Nephron (organoid): Measurements from ENCODE around the gene DNAH14.
"Not testable (repeated sequence)": the region's sequence is repeated elsewhere in the genome, so short reads cannot be mapped to it uniquely, and the experiment has no call there.

Source experiments
- H3K27ac Mint-ChIP-seq, 3 experiments: 2 replicates each; pipeline ENCODE4 v1.8.0; 2020; ENCODE audit warnings: mixed read lengths in 3 of 3, mild to moderate bottlenecking in 2 of 3, moderate library complexity in 1 of 3
- H3K27me3 Mint-ChIP-seq: 2 replicates; pipeline ENCODE4 v1.8.0; 2021; ENCODE audit warnings: low read depth, mild to moderate bottlenecking, moderate library complexity, mixed read lengths
- H3K36me3 Mint-ChIP-seq: 2 replicates; pipeline ENCODE4 v1.8.0; 2020; ENCODE audit warnings: low read depth, mixed read lengths
- H3K4me1 Mint-ChIP-seq: 2 replicates; pipeline ENCODE4 v1.8.0; 2020; ENCODE audit warnings: mixed read lengths
- H3K4me3 Mint-ChIP-seq, 3 experiments: 2 replicates each; pipeline ENCODE4 v1.8.0; 2020; ENCODE audit warnings: mild to moderate bottlenecking in 3 of 3, mixed read lengths in 3 of 3, moderate library complexity in 2 of 3
- H3K9me3 Mint-ChIP-seq: 2 replicates; pipeline ENCODE4 v1.8.0; 2020; ENCODE audit warnings: mixed read lengths
- CTCF ChIP-seq, 3 experiments: fragments of 200-600 bp; sonication (generic); IDR thresholded peaks; one replicate each; pipeline ENCODE4 v1.5.0; 2021; ENCODE audit warnings: antibody characterized with exemption in 3 of 3; ENCODE audit not compliant: unreplicated experiment in 3 of 3

DNAH14 gene

GRCh38 chr1:225004396-225004795, 74.9 kb downstream of the DNAH14 start:
- H3K9me3 Mint-ChIP-seq: peaks cover 39% of the 10 kb centered on the region
- no peak for TF ChIP-seq CTCF (IDR thresholded peaks at IDR 0.05; ENCODE audit: unreplicated experiment in 3 of 3)
- no peaks in the 10 kb centered on the region for H3K4me1 Mint-ChIP-seq
- H3K27ac Mint-ChIP-seq: no peak overlapping the region
- peaks cover 62% of the 10 kb centered on the region for H3K36me3 Mint-ChIP-seq
- H3K27me3 Mint-ChIP-seq: no peaks in the 10 kb centered on the region
- no peak overlapping the region for H3K4me3 Mint-ChIP-seq

- not testable (repeated sequence) for H3K4me3 Mint-ChIP-seq, H3K27ac Mint-ChIP-seq, H3K27me3 Mint-ChIP-seq, H3K4me1 Mint-ChIP-seq
- H3K36me3 Mint-ChIP-seq: peaks cover 63% of the 10 kb centered on the region
- H3K9me3 Mint-ChIP-seq: peaks cover 44% of the 10 kb centered on the region
Observed at GRCh38 chr1:225006352-225006751, 76.9 kb downstream of the DNAH14 start.

- not testable (repeated sequence) for H3K27me3 Mint-ChIP-seq, H3K27ac Mint-ChIP-seq, H3K4me3 Mint-ChIP-seq, H3K4me1 Mint-ChIP-seq
- H3K36me3 Mint-ChIP-seq: peaks cover 78% of the 10 kb centered on the region
- H3K9me3 Mint-ChIP-seq: peaks cover 54% of the 10 kb centered on the region
Observed at GRCh38 chr1:225008050-225008449, 78.6 kb downstream of the DNAH14 start.

- H3K36me3 Mint-ChIP-seq: peaks cover 39% of the 10 kb centered on the region
- no peak overlapping the region for H3K27ac Mint-ChIP-seq
- H3K4me1 Mint-ChIP-seq: no peaks in the 10 kb centered on the region
- H3K4me3 Mint-ChIP-seq: no peak overlapping the region
- no peaks in the 10 kb centered on the region for H3K27me3 Mint-ChIP-seq
- no peak for TF ChIP-seq CTCF (IDR thresholded peaks at IDR 0.05; ENCODE audit: unreplicated experiment in 3 of 3)
- H3K9me3 Mint-ChIP-seq: peaks cover 47% of the 10 kb centered on the region
Observed at GRCh38 chr1:225021037-225021436, 91.6 kb downstream of the DNAH14 start.

GRCh38 chr1:225026701-225027100, 97.2 kb downstream of the DNAH14 start:
- Mint-ChIP-seq H3K36me3 (peaks cover 28% of the 10 kb centered on the region), H3K27me3 (no peaks in the 10 kb centered on the region), H3K4me3 (no peak overlapping the region), H3K4me1 (no peaks in the 10 kb centered on the region), H3K27ac (no peak overlapping the region), H3K9me3 (peaks cover 28% of the 10 kb centered on the region)
- TF ChIP-seq CTCF (IDR thresholded peaks at IDR 0.05; ENCODE audit: unreplicated experiment in 3 of 3): no peak

- H3K4me3 Mint-ChIP-seq, H3K4me1 Mint-ChIP-seq, H3K27me3 Mint-ChIP-seq, H3K9me3 Mint-ChIP-seq, H3K27ac Mint-ChIP-seq: not testable (repeated sequence)
- peaks cover 25% of the 10 kb centered on the region for H3K36me3 Mint-ChIP-seq
Observed at GRCh38 chr1:225036441-225036840, 107.0 kb downstream of the DNAH14 start.

GRCh38 chr1:225042263-225042662, 112.8 kb downstream of the DNAH14 start:
- Mint-ChIP-seq H3K27me3 (no peaks in the 10 kb centered on the region), H3K4me3 (no peak overlapping the region), H3K9me3 (no peaks in the 10 kb centered on the region), H3K4me1 (no peaks in the 10 kb centered on the region), H3K27ac (no peak overlapping the region), H3K36me3 (peaks cover 21% of the 10 kb centered on the region)
- TF ChIP-seq CTCF (IDR thresholded peaks at IDR 0.05; ENCODE audit: unreplicated experiment in 3 of 3): no peak

- Mint-ChIP-seq H3K9me3 (no peaks in the 10 kb centered on the region), H3K36me3 (peaks cover 6% of the 10 kb centered on the region), H3K27ac (no peak overlapping the region), H3K4me3 (no peak overlapping the region), H3K27me3 (no peaks in the 10 kb centered on the region), H3K4me1 (no peaks in the 10 kb centered on the region)
- TF ChIP-seq CTCF (IDR thresholded peaks at IDR 0.05; ENCODE audit: unreplicated experiment in 3 of 3): no peak
Observed at GRCh38 chr1:225044258-225044657, 114.8 kb downstream of the DNAH14 start.
